Measurements from ENCODE around the gene VDAC2.

DNA sequence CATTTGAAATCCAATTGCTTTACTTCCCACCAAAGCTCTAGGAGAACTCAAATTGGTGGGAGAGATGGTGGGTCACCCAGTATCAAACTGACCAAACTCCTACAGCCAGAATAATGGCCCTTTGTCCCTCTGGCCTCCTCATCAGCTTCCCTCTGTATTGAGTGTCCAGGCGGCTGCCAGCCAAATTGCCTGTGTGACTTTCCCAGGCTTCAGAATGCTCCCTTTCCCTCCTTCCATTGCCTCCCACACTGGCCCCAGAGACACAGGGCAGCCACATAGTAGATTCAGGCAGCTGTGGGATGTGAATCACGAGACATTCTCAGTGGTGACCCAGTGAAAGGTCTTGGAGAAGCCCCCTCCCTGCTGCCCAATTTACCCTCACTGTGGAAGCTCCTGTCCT lies 12.7 kb upstream of the VDAC2 start:
- no peak for TF ChIP-seq ZNF221 (tag by site-specific recombination; IDR thresholded peaks at IDR 0.05; ENCODE audit: borderline replicate concordance)
- no peak for TF ChIP-seq ZNF629 (tag by site-specific recombination; IDR thresholded peaks at IDR 0.05)
- TF ChIP-seq SETDB1 (IDR thresholded peaks at IDR 0.05; ENCODE audit: insufficient read length, low read length), result no peak
- TF ChIP-seq, protein P1, sequence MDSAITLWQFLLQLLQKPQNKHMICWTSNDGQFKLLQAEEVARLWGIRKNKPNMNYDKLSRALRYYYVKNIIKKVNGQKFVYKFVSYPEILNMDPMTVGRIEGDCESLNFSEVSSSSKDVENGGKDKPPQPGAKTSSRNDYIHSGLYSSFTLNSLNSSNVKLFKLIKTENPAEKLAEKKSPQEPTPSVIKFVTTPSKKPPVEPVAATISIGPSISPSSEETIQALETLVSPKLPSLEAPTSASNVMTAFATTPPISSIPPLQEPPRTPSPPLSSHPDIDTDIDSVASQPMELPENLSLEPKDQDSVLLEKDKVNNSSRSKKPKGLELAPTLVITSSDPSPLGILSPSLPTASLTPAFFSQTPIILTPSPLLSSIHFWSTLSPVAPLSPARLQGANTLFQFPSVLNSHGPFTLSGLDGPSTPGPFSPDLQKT (IDR thresholded peaks at IDR 0.05; ENCODE audit: borderline replicate concordance, low read depth, low read length), result no peak
- TF ChIP-seq HOXA7 (CRISPR knock-in tag; IDR thresholded peaks at IDR 0.05; ENCODE audit: borderline replicate concordance), result no peak
- no peak for TF ChIP-seq ZNF214 (tag by site-specific recombination; IDR thresholded peaks at IDR 0.05; ENCODE audit: borderline replicate concordance)
- no peak for TF ChIP-seq ZNF37A (tag by site-specific recombination; IDR thresholded peaks at IDR 0.05)
- TF ChIP-seq SP2 (tag by site-specific recombination; IDR thresholded peaks at IDR 0.05), result no peak
- no peak for TF ChIP-seq SCRT2 (tag by site-specific recombination; IDR thresholded peaks at IDR 0.05)
- TF ChIP-seq ZNF157 (tag by site-specific recombination; IDR thresholded peaks at IDR 0.05), result no peak
- no peak for TF ChIP-seq KLF8 (tag by site-specific recombination; IDR thresholded peaks at IDR 0.05)
- TF ChIP-seq, protein P2, sequence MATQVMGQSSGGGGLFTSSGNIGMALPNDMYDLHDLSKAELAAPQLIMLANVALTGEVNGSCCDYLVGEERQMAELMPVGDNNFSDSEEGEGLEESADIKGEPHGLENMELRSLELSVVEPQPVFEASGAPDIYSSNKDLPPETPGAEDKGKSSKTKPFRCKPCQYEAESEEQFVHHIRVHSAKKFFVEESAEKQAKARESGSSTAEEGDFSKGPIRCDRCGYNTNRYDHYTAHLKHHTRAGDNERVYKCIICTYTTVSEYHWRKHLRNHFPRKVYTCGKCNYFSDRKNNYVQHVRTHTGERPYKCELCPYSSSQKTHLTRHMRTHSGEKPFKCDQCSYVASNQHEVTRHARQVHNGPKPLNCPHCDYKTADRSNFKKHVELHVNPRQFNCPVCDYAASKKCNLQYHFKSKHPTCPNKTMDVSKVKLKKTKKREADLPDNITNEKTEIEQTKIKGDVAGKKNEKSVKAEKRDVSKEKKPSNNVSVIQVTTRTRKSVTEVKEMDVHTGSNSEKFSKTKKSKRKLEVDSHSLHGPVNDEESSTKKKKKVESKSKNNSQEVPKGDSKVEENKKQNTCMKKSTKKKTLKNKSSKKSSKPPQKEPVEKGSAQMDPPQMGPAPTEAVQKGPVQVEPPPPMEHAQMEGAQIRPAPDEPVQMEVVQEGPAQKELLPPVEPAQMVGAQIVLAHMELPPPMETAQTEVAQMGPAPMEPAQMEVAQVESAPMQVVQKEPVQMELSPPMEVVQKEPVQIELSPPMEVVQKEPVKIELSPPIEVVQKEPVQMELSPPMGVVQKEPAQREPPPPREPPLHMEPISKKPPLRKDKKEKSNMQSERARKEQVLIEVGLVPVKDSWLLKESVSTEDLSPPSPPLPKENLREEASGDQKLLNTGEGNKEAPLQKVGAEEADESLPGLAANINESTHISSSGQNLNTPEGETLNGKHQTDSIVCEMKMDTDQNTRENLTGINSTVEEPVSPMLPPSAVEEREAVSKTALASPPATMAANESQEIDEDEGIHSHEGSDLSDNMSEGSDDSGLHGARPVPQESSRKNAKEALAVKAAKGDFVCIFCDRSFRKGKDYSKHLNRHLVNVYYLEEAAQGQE (tag by site-specific recombination; IDR thresholded peaks at IDR 0.05), result no peak
- TF ChIP-seq ZNF223 (tag by site-specific recombination; IDR thresholded peaks at IDR 0.05), result no peak
